Vagina (tissue), 2 donors: ENCODE results near the gene PDXK.

Experiments used
- CTCF ChIP-seq, 3 experiments: fragments of 450-650 bp in 2 of 3; fragments of 200-600 bp in 1 of 3; sonication (generic) in 1 of 3; IDR thresholded peaks; one replicate each; pipeline ENCODE4 v1.5.1; 2017 to 2019; ENCODE audit warnings: antibody characterized with exemption in 3 of 3, mild to moderate bottlenecking in 2 of 3, moderate library complexity in 2 of 3
- POLR2AphosphoS5 ChIP-seq, 2 donors: sonication (generic); formaldehyde crosslinking; IDR thresholded peaks; one replicate each; pipeline ENCODE4 v1.9.0; 2017; ENCODE audit warnings: antibody characterized with exemption in 2 of 2, mild to moderate bottlenecking in 2 of 2, low read depth in 1 of 2; ENCODE audit not compliant: insufficient read depth in 1 of 2

- TF ChIP-seq CTCF (IDR thresholded peaks at IDR 0.05): no peak
- TF ChIP-seq POLR2AphosphoS5 (IDR thresholded peaks at IDR 0.05; ENCODE audit: insufficient read depth in 1 of 2, low read depth in 1 of 2): no peak
These were observed 31.1 kb upstream of the PDXK start for GRCh38 chr21:43687566-43688399.
